GM21717 (cell line): ENCODE measurements around the gene TIMM50.

ENCODE experiments used
- ATAC-seq: cut with Tn5 transposase; IDR thresholded peaks from one replicate; pipeline ENCODE4 v1.9.1; 2021; ENCODE audit warnings: mild to moderate bottlenecking, moderate library complexity; ENCODE audit not compliant: unreplicated experiment

TIMM50 gene

DNA sequence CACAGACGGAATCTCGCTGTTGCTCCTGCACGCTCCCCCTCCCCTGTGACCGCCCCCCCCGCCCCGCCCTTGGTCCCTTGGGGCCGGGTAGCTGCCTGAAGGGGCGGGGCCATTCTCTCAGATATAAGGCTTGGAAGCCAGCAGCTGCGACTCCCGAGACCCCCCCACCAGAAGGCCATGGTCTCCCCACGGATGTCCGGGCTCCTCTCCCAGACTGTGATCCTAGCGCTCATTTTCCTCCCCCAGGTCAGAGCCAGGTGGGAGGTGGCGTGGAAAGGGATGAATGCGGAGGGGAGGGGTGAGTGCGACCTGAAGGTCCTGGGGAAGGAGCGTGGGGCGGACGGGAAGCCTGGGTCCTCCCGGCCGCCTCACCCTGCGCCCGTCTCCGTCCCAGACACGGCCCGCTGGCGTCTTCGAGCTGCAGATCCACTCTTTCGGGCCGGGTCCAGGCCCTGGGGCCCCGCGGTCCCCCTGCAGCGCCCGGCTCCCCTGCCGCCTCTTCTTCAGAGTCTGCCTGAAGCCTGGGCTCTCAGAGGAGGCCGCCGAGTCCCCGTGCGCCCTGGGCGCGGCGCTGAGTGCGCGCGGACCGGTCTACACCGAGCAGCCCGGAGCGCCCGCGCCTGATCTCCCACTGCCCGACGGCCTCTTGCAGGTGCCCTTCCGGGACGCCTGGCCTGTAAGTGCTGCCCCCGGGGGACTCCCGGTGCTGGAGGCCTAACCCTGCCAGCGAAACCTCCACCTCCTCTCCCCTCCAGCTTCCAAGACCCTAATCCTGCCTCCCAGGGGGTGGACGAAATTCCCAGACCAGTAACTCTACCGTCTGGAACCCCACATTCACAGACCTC lies 18.4 kb downstream of the TIMM50 start, which contains the start of gene DLL3:
TSS of gene DLL3 (plus strand) at position 150 of the 845 bp plus-strand sequence. CDS start at position 178, 28 bp downstream.
- no peak for ATAC-seq

DNA sequence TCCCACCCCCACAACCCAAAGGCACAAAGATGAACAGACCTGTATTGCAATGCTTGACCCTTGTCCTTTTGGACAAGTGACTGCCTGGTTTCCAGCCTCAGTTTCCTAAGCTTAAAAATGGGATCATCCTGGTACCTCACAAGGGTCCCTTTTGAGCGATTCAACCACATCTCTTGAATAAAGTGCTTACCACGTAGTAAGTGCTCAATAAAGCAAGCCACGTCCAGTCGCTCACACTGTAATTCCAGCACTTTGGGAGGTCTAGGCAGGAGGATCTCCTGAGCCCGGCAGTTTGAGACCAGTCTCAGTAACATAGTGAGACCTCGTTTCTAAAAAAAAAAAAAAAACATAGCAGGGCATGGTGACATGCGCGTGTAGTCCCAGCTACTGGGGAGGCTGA lies 19.3 kb downstream of the TIMM50 start:
- ATAC-seq: no peak

DNA sequence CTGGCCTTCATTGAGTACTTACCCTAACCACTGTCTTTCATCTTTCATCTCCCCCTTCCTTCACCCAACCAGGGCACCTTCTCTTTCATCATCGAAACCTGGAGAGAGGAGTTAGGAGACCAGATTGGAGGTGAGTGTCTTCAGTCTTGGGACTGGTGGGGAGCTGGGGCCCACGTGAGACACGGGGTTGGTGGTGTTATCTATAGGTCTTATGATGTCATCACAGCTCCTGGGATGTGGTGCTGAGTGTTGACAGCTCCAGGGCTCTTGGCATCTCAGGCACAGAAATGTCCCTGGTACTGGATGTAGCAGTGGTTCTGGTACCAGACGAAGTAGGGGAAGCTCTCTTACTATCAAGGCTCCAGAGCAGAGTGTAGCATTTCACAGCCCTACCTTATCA lies 19.9 kb downstream of the TIMM50 start:
- ATAC-seq: no peak

DNA sequence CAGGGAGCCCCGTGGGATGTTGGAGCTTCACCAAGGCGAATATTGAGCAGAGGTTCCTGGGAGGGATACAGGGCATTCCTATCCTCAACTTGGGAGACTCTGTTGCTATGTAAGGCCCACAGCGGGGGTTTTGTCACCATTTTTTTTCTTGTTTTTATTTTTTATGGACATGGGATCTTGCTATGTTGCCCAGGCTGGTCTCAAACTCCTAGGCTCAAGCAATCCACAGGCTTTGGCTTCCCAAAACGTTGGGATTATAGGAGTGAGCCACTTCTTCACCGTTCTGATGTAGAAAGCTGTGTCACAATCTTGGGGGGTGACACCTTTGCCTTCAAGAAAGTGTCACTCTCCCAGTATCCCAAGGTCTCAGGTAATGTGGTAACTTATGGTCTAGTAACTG lies 20.7 kb downstream of the TIMM50 start:
- ATAC-seq: no peak

DNA sequence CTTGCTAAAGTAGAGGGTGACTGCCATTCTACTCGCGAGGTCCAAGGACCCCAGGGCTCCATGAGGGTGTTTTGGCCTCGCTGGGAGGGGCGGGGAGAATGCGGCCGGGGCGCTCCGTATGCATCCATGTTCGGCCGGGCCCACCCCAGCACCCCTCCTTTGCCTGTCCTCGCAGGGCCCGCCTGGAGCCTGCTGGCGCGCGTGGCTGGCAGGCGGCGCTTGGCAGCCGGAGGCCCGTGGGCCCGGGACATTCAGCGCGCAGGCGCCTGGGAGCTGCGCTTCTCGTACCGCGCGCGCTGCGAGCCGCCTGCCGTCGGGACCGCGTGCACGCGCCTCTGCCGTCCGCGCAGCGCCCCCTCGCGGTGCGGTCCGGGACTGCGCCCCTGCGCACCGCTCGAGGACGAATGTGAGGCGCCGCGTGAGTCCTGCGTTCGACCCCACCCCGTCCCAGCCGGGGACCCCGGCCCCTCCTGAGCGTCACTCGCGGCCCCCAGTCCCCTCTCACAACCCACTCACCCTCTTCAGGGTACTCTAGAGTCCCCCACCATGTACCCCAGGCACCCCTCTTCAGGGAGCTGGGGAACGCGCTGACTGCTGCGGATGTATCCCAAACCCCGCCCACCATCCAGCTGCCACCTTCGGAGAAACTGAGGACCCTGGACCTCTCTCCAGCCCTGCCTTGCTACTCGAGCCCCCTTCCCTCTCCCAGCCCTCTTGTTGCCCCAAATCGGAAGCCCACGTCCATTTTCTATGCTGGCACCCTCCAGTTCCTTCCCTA lies 22.2 kb downstream of the TIMM50 start:
- no peak for ATAC-seq

DNA sequence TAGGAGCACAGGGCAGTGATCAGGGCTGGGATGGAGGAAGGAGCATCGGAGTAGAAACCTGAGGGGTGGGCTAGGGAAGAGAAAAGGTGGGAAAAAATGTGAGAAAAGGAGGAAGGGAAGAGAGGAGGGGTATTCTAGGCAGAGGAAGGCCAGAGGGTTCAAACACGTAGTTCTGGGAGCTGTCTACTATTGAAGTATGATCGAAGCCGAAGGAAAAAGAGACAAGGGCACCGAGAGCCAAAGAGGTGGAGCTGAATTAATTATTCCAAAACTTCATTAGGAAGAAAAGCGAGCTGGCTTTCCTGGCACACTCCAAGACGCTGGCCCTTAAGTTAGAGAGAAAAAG lies 25.9 kb downstream of the TIMM50 start:
- no peak for ATAC-seq

DNA sequence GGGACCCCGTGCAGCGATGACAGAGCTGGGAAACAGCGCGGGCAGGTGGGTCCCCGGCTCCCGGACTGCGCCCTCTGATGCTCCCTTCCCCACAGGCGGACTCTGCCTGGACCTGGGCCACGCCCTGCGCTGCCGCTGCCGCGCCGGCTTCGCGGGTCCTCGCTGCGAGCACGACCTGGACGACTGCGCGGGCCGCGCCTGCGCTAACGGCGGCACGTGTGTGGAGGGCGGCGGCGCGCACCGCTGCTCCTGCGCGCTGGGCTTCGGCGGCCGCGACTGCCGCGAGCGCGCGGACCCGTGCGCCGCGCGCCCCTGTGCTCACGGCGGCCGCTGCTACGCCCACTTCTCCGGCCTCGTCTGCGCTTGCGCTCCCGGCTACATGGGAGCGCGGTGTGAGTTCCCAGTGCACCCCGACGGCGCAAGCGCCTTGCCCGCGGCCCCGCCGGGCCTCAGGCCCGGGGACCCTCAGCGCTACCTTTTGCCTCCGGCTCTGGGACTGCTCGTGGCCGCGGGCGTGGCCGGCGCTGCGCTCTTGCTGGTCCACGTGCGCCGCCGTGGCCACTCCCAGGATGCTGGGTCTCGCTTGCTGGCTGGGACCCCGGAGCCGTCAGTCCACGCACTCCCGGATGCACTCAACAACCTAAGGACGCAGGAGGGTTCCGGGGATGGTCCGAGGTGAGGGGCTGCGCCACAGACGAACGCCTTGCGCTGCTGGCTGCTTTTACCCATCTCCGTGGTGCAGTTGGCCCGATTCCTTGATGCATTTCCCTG lies 26.5 kb downstream of the TIMM50 start:
- no peak for ATAC-seq

DNA sequence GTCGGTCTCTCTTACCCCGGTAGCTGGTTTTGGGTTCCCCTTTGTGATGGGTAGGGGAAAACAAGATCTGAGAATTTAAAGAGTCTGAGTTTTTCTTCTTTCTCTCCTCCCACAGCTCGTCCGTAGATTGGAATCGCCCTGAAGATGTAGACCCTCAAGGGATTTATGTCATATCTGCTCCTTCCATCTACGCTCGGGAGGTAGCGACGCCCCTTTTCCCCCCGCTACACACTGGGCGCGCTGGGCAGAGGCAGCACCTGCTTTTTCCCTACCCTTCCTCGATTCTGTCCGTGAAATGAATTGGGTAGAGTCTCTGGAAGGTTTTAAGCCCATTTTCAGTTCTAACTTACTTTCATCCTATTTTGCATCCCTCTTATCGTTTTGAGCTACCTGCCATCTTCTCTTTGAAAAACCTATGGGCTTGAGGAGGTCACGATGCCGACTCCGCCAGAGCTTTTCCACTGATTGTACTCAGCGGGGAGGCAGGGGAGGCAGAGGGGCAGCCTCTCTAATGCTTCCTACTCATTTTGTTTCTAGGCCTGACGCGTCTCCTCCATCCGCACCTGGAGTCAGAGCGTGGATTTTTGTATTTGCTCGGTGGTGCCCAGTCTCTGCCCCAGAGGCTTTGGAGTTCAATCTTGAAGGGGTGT lies 27.2 kb downstream of the TIMM50 start:
- ATAC-seq: no peak

DNA sequence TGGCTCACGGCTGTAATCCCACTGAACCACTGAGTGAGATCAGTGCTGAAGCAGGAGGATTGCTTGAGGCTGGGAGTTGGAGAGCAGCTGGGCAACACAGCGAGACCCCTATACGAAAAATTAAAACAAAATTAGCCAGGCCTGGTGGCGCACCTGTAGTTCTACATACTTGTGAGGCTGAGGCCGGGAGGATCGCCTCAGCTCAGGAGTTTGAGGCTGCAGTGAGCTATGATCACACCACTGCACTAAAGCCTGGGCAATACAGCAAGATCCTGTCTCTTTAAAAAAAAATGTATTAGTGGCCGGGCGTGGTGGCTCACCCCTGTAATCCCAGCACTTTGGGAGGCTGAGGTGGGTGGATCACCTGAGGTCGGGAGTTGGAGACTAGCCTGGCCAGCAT lies 28.0 kb downstream of the TIMM50 start:
- no peak for ATAC-seq

DNA sequence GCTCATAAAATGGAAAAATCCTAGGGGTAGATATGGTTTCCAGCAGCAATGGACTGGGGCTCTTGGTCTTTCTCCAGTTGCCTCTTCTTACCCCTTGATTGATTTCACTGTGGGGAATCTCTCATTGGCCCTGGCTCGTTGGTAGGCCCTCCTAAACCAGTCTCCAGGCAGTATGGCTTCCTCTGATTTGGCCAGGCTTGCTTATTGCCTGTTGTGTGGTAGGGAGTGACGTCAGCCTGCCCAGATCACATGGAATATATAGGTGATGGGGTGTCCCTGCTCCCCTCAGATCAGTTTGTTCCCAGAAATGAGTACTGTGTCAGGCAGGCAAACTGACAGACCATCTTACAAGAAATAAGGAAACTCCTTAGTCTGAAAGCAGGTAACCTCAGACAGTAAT lies 28.6 kb downstream of the TIMM50 start:
- ATAC-seq: no peak

DNA sequence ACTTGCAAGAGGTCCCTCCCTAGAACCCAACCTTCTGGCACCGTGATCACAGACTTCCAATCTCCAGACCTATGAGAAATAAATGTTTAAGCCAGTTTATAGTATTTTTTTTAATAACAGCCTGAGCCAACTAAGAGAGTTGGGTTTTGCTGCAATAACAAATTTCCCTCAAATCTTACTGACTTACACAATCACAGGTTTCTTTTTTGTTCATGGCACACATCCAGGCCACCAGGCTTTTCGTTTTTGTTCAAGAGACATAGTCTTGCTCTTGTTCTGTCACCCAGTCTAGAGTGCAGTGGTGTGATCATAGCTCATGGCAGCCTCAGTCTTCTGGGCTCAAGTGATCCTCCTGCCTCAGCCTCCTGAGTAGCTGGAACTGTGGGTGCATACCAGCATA lies 32.4 kb downstream of the TIMM50 start:
- ATAC-seq: no peak

DNA sequence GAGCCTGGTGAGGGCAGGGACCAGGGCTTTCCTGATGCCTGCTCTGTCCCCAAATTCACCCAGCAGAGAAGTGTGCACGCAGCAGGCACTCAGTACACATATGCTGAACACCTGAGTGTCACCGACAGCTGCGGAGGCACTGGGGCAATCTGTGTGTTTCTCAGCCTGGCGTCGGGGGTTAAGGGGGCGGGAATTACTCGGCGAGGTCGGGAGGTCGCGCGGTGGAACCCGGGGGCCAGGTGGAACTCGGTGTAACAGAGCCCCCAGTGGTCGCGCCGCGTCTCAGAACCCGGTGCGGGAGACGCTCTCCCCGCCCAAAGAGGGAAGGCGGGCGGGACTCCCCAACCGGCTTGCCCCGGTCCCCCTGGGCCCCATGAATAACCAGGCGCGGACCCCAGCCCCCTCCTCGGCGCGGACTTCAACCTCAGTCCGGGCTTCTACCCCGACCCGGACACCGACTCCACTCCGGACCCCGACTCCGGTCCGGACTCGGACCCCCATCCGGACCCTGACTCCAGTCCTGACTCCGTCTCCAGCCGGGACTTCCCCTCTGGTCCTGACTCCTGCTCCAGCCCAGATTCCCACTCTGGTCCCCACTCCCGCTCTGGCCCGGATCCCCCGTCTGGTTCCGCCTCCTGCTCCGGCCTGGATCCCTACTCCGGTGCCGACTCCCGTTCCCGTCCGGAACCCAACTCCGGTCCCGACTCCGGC lies 34.4 kb downstream of the TIMM50 start, which contains the start of gene SELENOV:
TSS of gene SELENOV (plus strand) at position 300 of the 711 bp plus-strand sequence. CDS start at position 374, 74 bp downstream.
- ATAC-seq: no peak

DNA sequence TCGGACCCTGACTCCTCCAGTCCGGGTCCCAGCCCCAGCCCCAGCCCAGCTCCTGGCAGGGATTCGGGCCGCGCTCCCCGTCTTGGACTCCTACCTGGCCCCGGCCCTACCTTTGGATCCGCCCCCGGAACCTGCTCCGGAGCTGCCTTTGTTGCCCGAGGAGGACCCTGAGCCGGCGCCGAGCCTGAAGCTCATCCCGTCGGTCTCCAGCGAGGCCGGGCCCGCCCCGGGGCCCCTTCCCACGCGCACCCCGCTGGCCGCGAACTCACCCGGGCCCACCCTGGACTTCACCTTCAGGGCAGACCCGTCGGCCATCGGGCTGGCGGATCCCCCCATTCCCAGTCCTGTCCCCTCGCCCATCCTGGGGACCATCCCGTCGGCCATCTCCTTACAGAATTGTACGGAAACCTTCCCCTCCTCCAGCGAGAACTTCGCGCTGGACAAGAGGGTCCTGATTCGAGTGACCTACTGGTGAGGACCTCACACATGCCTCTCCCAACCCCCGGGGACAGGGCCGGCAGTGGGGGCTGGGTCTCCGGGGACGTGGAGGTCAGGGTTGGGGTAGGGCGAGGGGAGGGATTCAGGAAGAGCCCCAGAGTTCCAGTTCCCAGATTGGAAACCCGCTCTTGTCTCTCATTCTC lies 35.0 kb downstream of the TIMM50 start:
- ATAC-seq: no peak

DNA sequence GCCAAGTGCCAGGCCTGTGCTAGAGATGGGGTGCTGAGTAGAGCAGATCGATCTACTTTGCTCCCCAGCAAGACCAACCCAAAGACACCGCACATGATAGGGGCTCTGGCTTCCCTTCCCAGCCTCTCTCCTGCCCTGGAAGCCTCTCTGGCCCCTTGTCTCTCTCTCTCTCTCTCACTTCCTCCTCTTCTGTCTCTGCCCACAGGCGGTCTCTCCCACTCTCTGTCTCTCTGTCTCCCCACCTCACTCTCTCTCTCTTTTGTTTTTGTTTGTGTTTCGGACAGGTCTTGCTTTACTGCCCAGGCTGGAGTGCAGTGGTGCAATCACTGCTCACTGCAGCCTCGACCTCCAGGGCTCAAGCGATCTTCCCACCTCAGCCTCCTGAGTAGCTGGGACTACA lies 35.6 kb downstream of the TIMM50 start:
- no peak for ATAC-seq

DNA sequence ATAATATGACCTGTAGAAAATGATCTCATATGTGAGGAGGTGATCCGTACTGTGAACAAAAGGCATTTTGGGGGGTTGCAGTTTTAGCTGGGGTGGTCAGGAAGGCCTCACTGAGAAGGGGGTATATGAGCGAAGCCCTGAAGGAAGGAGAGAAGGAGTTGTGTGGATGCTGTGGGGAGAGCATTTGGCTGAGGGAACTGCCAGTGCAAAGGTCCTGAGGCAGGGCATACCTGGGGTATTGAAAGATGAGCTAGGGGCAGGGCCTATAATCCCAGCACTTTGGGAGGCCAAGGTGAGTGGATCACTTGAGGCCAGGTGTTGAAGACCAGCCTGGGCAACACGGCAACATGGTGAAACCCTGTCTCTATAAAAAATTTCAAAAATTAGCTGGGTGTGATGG lies 36.8 kb downstream of the TIMM50 start:
- ATAC-seq: no peak

DNA sequence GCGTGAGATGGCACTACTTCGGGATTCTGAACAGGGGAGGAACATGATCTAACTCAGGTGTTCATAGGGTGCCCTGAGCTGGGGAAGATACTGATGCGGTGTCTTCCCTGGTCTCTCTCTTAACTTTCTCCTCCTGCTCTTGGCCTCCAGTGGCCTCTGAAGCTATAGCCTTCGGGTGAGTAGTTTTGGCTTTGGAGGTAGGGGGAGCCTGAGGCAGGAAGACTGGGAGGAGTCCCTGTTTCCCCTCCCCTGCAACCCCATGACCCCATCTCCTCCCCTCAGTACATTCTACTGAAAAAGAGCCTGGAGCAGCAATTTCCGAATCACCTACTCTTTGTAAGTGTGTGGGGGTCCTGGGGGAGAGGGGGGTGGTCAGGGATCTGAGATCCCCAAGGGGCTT lies 37.8 kb downstream of the TIMM50 start:
- ATAC-seq: no peak

DNA sequence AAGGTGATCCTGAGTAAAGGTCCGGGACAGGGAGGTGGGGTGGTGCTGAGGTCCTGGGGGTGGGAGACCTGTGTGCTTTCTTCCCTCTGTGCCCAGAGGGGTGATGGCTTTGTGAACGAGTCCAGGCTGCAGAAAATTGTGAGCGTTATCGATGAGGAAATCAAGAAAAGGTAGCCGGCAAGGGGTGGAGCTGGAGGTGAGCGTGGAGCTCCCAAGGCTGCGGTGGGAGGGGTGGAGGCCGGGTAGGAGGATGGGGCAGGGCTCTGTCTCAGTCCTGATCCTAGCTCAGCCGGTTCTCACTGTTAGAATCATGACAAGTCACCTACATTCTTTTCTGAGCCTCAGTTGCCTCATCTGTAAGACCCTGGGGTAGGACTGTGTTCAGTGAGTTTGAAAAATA lies 38.3 kb downstream of the TIMM50 start:
- no peak for ATAC-seq

DNA sequence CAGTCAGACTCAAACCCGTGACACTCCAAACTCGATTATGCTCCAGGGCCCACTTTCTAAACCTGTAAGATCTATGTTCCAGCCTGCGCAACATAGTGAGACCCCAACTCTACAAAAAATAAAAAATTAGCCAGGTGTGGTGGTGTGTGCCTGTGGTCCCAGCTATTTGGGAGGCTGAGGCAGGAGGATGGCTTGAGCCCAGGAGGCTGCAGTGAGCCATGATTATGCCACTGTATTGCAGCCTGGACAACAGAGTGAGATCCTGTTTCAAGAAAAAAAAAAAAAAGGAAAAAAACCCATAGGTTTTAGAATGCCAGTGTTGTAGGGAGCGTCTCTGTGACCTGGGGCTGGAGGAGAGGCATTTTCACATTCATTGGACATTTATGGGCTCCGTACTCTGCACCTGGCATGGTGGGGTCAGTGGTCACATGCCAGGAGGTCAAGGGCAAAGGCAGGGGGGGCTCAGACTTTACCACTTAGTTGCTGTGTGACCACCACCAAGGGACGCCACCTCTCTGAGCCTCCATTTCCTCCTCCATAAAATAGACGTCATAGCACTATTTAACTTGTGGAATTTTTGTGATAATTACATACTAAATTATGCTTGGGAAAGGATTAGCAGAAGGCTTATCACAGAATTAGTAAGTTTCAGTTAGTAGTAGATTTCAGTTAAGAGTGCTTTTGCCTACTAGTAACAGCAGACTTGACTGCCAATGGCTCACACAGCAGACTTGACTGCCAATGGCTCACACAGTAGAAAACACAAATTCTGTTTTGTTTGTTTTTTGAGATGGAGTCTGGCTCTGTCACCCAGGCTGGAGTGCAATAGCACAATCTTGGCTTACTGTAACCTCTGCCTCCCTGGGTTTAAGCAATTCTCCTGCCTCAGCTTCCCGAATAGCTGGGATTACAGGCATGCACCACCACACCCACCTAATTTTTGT lies 40.2 kb downstream of the TIMM50 start:
- no peak for ATAC-seq

DNA sequence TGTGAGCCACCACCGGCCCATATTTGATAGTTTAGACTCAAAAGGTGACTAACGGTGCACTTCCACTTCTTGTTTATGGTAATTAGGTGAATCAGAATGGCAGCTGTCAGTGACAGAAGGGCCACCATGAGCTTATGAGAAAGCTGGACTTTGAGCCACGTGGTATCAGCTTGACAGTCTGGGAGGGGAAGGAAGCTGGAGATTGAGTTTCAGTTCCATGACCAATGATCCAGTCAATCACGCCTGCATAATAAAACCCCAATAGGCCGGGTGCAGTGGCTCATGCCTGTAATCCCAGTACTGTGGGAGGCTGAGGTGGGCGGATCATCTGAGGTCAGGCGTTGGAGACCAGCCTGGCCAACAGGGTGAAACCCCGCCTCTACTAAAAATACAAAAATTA lies 43.9 kb downstream of the TIMM50 start:
- no peak for ATAC-seq
